Keratinocyte (primary cell): ENCODE measurements around the gene RPL18A. TPM values are rescaled to one million over a fixed set of nuclear protein-coding genes. Genes with fewer than 3 reads are reported as not detected.

Source experiments
- DNase-seq: peaks from one replicate; pipeline ENCODE4 v3.0.0-alpha.2; 2011; ENCODE audit warnings: low read depth, missing footprints, low spot score
- FAIRE-seq: peaks from 2 replicates; lab custom pipeline; 2011; peaks lifted over from hg19 to GRCh38; lab: Jason Lieb, UNC
- H2AFZ ChIP-seq: 2 replicates; pipeline ENCODE4 v1.6.0; 2012; ENCODE audit warnings: low read length, control low read depth, inconsistent platforms; ENCODE audit not compliant: control insufficient read depth
- H3K27ac ChIP-seq: 2 replicates; pipeline ENCODE4 v1.5.1; 2011; ENCODE audit warnings: low read length; ENCODE audit not compliant: control insufficient read depth, insufficient read depth
- H3K27me3 ChIP-seq: 3 replicates; pipeline ENCODE4 v1.6.0; 2011; ENCODE audit warnings: low read length; ENCODE audit not compliant: control insufficient read depth, insufficient read depth; ENCODE audit errors: extremely low read depth
- H3K36me3 ChIP-seq, 2 experiments: 2 replicates in 1 of 2; 3 replicates in 1 of 2; pipeline ENCODE4 v1.5.1; 2011; ENCODE audit warnings: low read length in 2 of 2, mild to moderate bottlenecking in 1 of 2; ENCODE audit not compliant: control insufficient read depth in 2 of 2, insufficient read depth in 2 of 2; ENCODE audit errors: extremely low read depth in 1 of 2
- H3K4me1 ChIP-seq: 3 replicates; pipeline ENCODE4 v1.5.1; 2011; ENCODE audit warnings: low read length; ENCODE audit not compliant: control insufficient read depth, insufficient read depth; ENCODE audit errors: extremely low read depth
- H3K4me2 ChIP-seq: 3 replicates; pipeline ENCODE4 v1.6.0; 2011; ENCODE audit warnings: low read depth, low read length; ENCODE audit not compliant: control insufficient read depth, insufficient read depth; ENCODE audit errors: extremely low read depth
- H3K4me3 ChIP-seq, 3 experiments: fragments of 200-600 bp in 1 of 3; sonication (generic) in 1 of 3; 2 replicates in 2 of 3; 3 replicates in 1 of 3; pipeline ENCODE4 v1.5.1; 2011 to 2016; ENCODE audit warnings: low read length in 3 of 3, mild to moderate bottlenecking in 3 of 3, control low read depth in 2 of 3, inconsistent platforms in 1 of 3, low read depth in 1 of 3, mixed read lengths in 1 of 3, mixed run types in 1 of 3, moderate library complexity in 1 of 3; ENCODE audit not compliant: control insufficient read depth in 2 of 3, insufficient read depth in 2 of 3; ENCODE audit errors: extremely low read depth in 1 of 3
- H3K79me2 ChIP-seq: 2 replicates; pipeline ENCODE4 v1.6.0; 2012; ENCODE audit warnings: low read length; ENCODE audit not compliant: control insufficient read depth, insufficient read depth
- H3K9ac ChIP-seq: 3 replicates; pipeline ENCODE4 v1.6.0; 2011; ENCODE audit warnings: low read length; ENCODE audit not compliant: control insufficient read depth, insufficient read depth; ENCODE audit errors: extremely low read depth
- H3K9me1 ChIP-seq: 3 replicates; pipeline ENCODE4 v1.6.0; 2011; ENCODE audit warnings: low read length; ENCODE audit not compliant: control insufficient read depth, insufficient read depth; ENCODE audit errors: extremely low read depth
- H3K9me3 ChIP-seq: 2 replicates; pipeline ENCODE4 v1.5.1; 2012; ENCODE audit warnings: low read depth, low read length; ENCODE audit not compliant: control insufficient read depth
- H4K20me1 ChIP-seq: 3 replicates; pipeline ENCODE4 v1.6.0; 2011; ENCODE audit warnings: low read length; ENCODE audit not compliant: control insufficient read depth, insufficient read depth; ENCODE audit errors: extremely low read depth
- EZH2 ChIP-seq: IDR thresholded peaks from one replicate; pipeline ENCODE4 v1.6.1; 2012; ENCODE audit warnings: inconsistent platforms, mild to moderate bottlenecking, low read length, moderate library complexity
- dilution Hi-C: fragments of 300-500 bp; cut with MboI; formaldehyde crosslinking; loops from one replicate; pipeline ENCODE4 v1.7.0; 2020; ENCODE audit warnings: low sequenced_read_pairs; ENCODE audit not compliant: extremely low pct_ligation_motif_present
- polyA plus RNA-seq, 5 experiments: library from polyadenylated mRNA; depleted of rRNA in 3 of 5; stranded (reverse) in 3 of 5; stranded (forward) in 1 of 5; unstranded in 1 of 5; fragments of >200 nt; gene quantifications; 1 replicate in 1 of 5; 2 replicates in 3 of 5; 3 replicates in 1 of 5; pipeline versions ENCODE4 v1.2.1 to v1.2.3, GENCODE V29; 2011 to 2012; ENCODE audit warnings: missing spikeins in 2 of 5, low read depth in 1 of 5, low replicate concordance in 1 of 5
- TF ChIP-seq, protein P1 (sequence below), 3 experiments: IDR thresholded peaks in 1 of 3; conservative IDR thresholded peaks in 1 of 3; optimal IDR thresholded peaks in 1 of 3; 2 replicates in 2 of 3; 3 replicates in 1 of 3; pipeline versions ENCODE3 to v1.5.1; 2011; ENCODE audit warnings: low read length in 3 of 3, mild to moderate bottlenecking in 3 of 3, moderate library complexity in 2 of 3, control low read depth in 1 of 3, inconsistent platforms in 1 of 3; ENCODE audit not compliant: insufficient read depth in 2 of 3; ENCODE audit errors: extremely low read depth in 1 of 3

RPL18A gene
- polyA plus RNA-seq, 1 donor (not counting 4 experiments of a cell fraction or from before 2014, with no cell fraction given): 1,044 TPM

DNA sequence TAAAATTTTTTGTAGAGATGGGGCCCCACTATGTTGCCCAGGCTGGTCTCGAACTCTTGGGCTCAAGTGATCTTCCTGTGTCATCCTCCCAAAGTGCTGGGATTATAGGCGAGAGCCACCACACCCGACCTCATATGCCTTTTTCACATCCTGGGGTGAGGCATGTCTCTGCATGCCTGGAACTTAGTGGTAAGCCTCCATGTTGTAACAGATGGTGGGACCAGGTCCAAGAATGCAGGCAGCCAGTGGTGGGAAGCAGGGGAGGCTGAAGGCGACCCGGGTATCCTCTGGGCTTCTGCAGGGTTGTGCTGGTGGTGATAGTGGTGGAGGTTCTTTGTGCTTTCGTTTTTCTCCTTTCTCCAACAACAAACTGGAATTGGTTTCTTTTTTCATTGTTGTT, 43.0 kb downstream of the RPL18A start:
- Histone ChIP-seq H3K9me3 (no peaks in the 10 kb centered on the region), H3K4me3 (no peak overlapping the region), H2AFZ (no peak overlapping the region), H3K4me1 (no peaks in the 10 kb centered on the region), H3K9ac (no peak overlapping the region), H3K36me3 (no peaks in the 10 kb centered on the region), H3K79me2 (no peaks in the 10 kb centered on the region), H3K27ac (no peak overlapping the region), H3K27me3 (no peaks in the 10 kb centered on the region), H4K20me1 (no peaks in the 10 kb centered on the region), H3K9me1 (no peaks in the 10 kb centered on the region), H3K4me2 (no peak overlapping the region)
- no peak for TF ChIP-seq EZH2
- TF ChIP-seq, protein P1, sequence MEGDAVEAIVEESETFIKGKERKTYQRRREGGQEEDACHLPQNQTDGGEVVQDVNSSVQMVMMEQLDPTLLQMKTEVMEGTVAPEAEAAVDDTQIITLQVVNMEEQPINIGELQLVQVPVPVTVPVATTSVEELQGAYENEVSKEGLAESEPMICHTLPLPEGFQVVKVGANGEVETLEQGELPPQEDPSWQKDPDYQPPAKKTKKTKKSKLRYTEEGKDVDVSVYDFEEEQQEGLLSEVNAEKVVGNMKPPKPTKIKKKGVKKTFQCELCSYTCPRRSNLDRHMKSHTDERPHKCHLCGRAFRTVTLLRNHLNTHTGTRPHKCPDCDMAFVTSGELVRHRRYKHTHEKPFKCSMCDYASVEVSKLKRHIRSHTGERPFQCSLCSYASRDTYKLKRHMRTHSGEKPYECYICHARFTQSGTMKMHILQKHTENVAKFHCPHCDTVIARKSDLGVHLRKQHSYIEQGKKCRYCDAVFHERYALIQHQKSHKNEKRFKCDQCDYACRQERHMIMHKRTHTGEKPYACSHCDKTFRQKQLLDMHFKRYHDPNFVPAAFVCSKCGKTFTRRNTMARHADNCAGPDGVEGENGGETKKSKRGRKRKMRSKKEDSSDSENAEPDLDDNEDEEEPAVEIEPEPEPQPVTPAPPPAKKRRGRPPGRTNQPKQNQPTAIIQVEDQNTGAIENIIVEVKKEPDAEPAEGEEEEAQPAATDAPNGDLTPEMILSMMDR (optimal IDR thresholded peaks at IDR 0.05 in 1 of 3, IDR thresholded peaks at IDR 0.05 in 1 of 3, conservative IDR thresholded peaks at IDR 0.05 in 1 of 3; ENCODE audit: extremely low read depth in 1 of 3, insufficient read depth in 2 of 3, low read length in 3 of 3): no peak
- DNase-seq (peak; percentile 25), FAIRE-seq (no peak)
- dilution Hi-C loops: no loop called here

DNA sequence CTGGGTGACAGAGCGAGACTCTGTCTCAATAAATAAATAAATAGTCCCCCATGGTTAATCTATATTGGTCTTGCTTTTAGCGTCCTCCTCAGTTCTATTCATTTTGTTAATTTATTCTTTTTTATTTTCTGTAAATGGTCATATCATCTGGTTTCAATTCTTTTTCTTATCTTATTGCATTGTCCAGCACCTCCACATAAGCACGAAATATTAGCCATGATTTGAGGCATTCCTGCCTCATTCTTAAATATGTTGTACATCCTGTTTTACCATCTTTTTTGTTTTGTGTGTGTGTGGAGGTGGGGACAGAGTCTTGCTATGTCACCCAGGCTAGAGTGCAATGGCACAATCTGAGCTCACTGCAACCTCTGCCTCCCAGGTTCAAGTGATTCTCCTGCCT, 48.5 kb downstream of the RPL18A start:
- dilution Hi-C loops: no loop called here
- FAIRE-seq: no peak
- Histone ChIP-seq H3K9ac (no peak overlapping the region), H3K27me3 (no peaks in the 10 kb centered on the region), H3K36me3 (no peaks in the 10 kb centered on the region), H2AFZ (no peak overlapping the region), H3K4me1 (peaks cover 5% of the 10 kb centered on the region), H3K9me1 (no peaks in the 10 kb centered on the region), H3K27ac (no peak overlapping the region), H3K79me2 (no peaks in the 10 kb centered on the region), H3K4me2 (no peak overlapping the region), H3K9me3 (peaks cover 1% of the 10 kb centered on the region), H4K20me1 (no peaks in the 10 kb centered on the region), H3K4me3 (no peak overlapping the region)
- DNase-seq: no peak
- no peak for TF ChIP-seq EZH2
- TF ChIP-seq, protein P1 (optimal IDR thresholded peaks at IDR 0.05 in 1 of 3, IDR thresholded peaks at IDR 0.05 in 1 of 3, conservative IDR thresholded peaks at IDR 0.05 in 1 of 3; ENCODE audit: extremely low read depth in 1 of 3, insufficient read depth in 2 of 3, low read length in 3 of 3): no peak
